GM13977 (cell line): Measurements from ENCODE around the gene MEN1.

Experiments
- DNase-seq: peaks from one replicate; pipeline ENCODE4 v3.0.0; 2012; ENCODE audit warnings: low spot score
- in situ Hi-C: fragments of 300-500 bp; cut with MboI; formaldehyde crosslinking; loops from one replicate; pipeline ENCODE4 v1.12.0; 2022; ENCODE audit warnings: low sequenced_read_pairs, low pct_unique_long_range_greater_than_20kb, mixed read lengths, inconsistent platforms; ENCODE audit not compliant: unreplicated experiment
- TF ChIP-seq, protein P1 (sequence below): IDR thresholded peaks from 2 replicates; pipeline ENCODE4 v1.5.1; 2012; ENCODE audit warnings: mild to moderate bottlenecking, control low read depth; ENCODE audit not compliant: insufficient read depth; ENCODE audit errors: extremely low read depth, missing control alignments

The MEN1 gene

DNA sequence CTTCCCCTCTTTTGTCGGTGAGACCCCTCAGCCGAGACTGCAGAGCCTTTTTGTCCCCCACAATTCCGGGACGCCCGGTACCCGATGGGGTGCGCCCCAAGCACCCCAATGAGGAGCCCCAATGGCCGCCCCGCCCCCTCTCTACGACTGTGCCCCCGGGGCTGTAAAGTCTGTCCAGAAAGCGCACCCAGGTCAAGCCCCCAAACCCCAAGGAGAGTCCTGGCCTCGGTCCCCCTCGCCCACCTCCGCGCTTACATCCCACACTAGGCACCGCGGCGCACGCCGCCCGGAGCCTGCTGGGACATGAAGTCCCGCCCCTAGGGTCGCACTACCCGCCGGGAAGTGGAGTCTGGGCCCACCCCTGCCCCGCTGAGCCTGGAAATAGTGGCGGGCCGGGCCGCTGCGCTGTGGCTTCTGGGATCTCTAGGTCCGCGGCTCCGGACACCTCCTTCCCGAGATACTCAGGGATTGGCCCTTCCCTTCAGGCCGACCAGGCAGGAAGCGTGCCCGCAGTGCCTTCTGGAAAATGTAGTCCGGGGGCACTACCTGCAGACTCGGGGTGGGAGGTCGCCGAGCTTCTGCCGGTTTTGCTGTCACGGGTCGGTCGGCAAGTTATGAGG, at the start of gene MEN1:
Gene MEN1 (minus strand): TSS at position 281 of the 620 bp plus-strand sequence. CDS start 442 bp downstream, outside the sequence.
- TF ChIP-seq, protein P1, sequence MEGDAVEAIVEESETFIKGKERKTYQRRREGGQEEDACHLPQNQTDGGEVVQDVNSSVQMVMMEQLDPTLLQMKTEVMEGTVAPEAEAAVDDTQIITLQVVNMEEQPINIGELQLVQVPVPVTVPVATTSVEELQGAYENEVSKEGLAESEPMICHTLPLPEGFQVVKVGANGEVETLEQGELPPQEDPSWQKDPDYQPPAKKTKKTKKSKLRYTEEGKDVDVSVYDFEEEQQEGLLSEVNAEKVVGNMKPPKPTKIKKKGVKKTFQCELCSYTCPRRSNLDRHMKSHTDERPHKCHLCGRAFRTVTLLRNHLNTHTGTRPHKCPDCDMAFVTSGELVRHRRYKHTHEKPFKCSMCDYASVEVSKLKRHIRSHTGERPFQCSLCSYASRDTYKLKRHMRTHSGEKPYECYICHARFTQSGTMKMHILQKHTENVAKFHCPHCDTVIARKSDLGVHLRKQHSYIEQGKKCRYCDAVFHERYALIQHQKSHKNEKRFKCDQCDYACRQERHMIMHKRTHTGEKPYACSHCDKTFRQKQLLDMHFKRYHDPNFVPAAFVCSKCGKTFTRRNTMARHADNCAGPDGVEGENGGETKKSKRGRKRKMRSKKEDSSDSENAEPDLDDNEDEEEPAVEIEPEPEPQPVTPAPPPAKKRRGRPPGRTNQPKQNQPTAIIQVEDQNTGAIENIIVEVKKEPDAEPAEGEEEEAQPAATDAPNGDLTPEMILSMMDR, result no peak
- in situ Hi-C loops, result no loop called here

GRCh38 chr11:64859542-64860414, 49.4 kb upstream of the MEN1 start:
- TF ChIP-seq, protein P1, result no peak
- in situ Hi-C loops, result no loop called here
- peak; percentile 94 for DNase-seq

More for the DNA sequence above, at the start of gene MEN1:
- peak; percentile 92 for DNase-seq

- in situ Hi-C loops, result no loop called here
- DNase-seq, result no peak
- TF ChIP-seq, protein P1, result no peak
These were observed 48.3 kb upstream of the MEN1 start for GRCh38 chr11:64858467-64859263.

GRCh38 chr11:64857485-64857884, 47.1 kb upstream of the MEN1 start:
- TF ChIP-seq, protein P1, result no peak
- no peak for DNase-seq
- in situ Hi-C loops, result no loop called here

DNA sequence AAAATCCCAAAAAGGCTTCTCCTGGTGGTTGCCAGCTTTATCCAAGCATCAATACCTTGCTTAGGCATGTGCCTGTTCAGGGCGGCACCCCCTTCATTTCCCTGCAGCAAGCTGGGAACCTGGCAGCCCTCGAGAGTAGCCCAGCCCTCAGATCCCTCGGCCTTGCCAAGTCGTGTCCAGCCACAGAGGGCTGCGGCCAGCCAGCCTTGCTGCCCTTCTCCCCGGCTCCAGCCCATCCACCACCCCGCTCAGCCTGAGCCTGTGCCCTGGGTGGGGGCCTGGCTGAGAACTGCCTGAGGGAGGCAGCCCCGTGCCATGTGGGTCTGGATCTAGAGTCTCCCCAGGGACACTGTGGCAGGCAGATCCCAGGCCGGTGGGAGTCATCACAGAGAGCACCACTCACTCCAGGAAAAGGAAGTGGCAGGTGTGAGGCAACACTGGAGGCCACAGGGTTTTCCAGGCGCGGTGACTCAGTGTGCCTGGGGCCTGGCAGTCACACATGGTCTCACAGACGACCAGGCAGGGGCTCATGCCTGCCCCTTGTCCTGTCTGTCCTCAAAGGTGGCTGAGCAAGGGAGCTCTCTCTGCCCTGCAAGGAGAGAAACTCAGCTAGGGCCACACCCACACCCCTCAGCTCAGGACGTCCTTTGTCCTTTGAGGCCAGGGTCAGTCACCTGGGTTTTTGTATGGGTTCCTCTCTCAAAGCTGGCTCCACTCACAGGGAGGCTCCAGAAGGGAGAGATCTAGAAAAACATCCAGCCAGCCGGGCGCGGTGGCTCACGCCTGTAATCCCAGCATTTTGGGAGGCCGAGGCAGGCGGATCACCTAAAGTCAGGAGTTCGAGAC, 46.3 kb upstream of the MEN1 start:
- TF ChIP-seq, protein P1, result no peak
- DNase-seq, result no peak
- in situ Hi-C loops, result no loop called here
